Measurements from ENCODE around the gene CMTM4. TPM values are rescaled to one million over a fixed set of nuclear protein-coding genes. Genes with fewer than 3 reads are reported as not detected.

The CMTM4 gene
- total and polyA plus RNA-seq, 2 experiments from 2014 or later: 14.1 to 77.0 TPM

GRCh38 chr16:66594739-66595138 is 101.8 kb downstream of the CMTM4 start:
- Histone ChIP-seq H3K27me3 (ENCODE audit: insufficient read depth) (no peaks in the 10 kb centered on the region), H3K79me2 (replicated peaks; ENCODE audit: insufficient read depth) (no peaks in the 10 kb centered on the region), H3K4me3 (no peak overlapping the region), H4K20me1 (replicated peaks; ENCODE audit: insufficient read depth) (no peaks in the 10 kb centered on the region), H3K27ac (ENCODE audit: low read depth) (no peak overlapping the region), H3K36me3 (ENCODE audit: insufficient read depth) (no peaks in the 10 kb centered on the region), H2AFZ (no peak overlapping the region), H3F3A (replicated peaks; ENCODE audit: low read depth) (no peaks in the 10 kb centered on the region), H3K4me1 (ENCODE audit: insufficient read depth) (peaks cover 1% of the 10 kb centered on the region; the same call in 1 of the 2 replicates), H3K4me2 (no peak overlapping the region), H3K9me2 (ENCODE audit: insufficient read depth) (no peaks in the 10 kb centered on the region)
- Mint-ChIP-seq H3K4me3 (no peak overlapping the region), H3K27ac (no peak overlapping the region), H3K27me3 (ENCODE audit: insufficient read depth, low read depth, poor library complexity) (peaks cover 2% of the 10 kb centered on the region), H3K36me3 (ENCODE audit: low read depth) (no peaks in the 10 kb centered on the region), H3K4me1 (peaks cover 10% of the 10 kb centered on the region; the same call in 2 of the 3 replicates), H3K9me3 (0 out of 3 replicates have a peak, but pooled peaks cover under 1% of the 10 kb centered on the region)
- ATAC-seq: no peak
- no peak for DNase-seq (ENCODE audit: low spot score)
- no peak for TF ChIP-seq ZNF462 (CRISPR knock-in tag; IDR thresholded peaks at IDR 0.05)
- TF ChIP-seq ETS1 (IDR thresholded peaks at IDR 0.05): no peak
- TF ChIP-seq EZH2 (IDR thresholded peaks at IDR 0.05; ENCODE audit: low read depth, unreplicated experiment): no peak
- no peak for TF ChIP-seq EZH2phosphoT487 (IDR thresholded peaks at IDR 0.05; ENCODE audit: unreplicated experiment)
- TF ChIP-seq JUNB (IDR thresholded peaks at IDR 0.05; ENCODE audit: unreplicated experiment): no peak
- no peak for TF ChIP-seq NANOG (IDR thresholded peaks at IDR 0.05; ENCODE audit: borderline replicate concordance)
- TF ChIP-seq ZNF331 (CRISPR knock-in tag; IDR thresholded peaks at IDR 0.05; ENCODE audit: low read depth): no peak
- TF ChIP-seq REST (IDR thresholded peaks at IDR 0.05; ENCODE audit: unreplicated experiment): no peak
- no peak for TF ChIP-seq CTCF (conservative IDR thresholded peaks at IDR 0.05; ENCODE audit: low read depth in 2 of 2)
- TF ChIP-seq STAT1 (IDR thresholded peaks at IDR 0.05; ENCODE audit: unreplicated experiment): no peak
- no peak for TF ChIP-seq ZNF114 (CRISPR knock-in tag; IDR thresholded peaks at IDR 0.05)
- no peak for TF ChIP-seq CREB1 (CRISPR knock-in tag; IDR thresholded peaks at IDR 0.05; ENCODE audit: low read depth)
- no peak for TF ChIP-seq POLR2AphosphoS5 (IDR thresholded peaks at IDR 0.05; ENCODE audit: low read depth)

Measured in GM23338 (cell line).